Measurements from ENCODE around the gene PPARA.
"Not testable (repeated sequence)": the region's sequence is repeated elsewhere in the genome, so short reads cannot be mapped to it uniquely, and the experiment has no call there.

PPARA gene

DNA sequence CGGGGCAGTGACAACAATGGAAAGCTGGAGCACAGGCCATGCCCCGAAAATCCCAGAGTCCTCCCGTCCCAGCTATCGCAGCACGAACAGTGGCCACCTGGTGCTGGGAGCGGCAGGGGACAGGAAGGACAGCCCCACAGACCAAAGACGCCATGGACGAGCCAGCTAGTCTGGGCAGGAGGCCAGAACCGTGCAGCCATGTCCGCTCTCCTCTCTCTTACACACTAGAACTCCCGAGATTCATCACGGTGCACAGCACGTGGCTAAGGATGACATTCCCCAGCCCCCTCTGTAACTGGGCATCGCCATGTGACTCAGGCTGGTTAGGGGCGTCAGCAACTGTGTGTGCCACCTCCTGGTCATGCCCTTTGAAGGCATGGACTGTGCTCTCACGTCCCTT is 95.2 kb downstream of the PPARA start:
- DNase-seq (ENCODE audit: low spot score): no peak

DNA sequence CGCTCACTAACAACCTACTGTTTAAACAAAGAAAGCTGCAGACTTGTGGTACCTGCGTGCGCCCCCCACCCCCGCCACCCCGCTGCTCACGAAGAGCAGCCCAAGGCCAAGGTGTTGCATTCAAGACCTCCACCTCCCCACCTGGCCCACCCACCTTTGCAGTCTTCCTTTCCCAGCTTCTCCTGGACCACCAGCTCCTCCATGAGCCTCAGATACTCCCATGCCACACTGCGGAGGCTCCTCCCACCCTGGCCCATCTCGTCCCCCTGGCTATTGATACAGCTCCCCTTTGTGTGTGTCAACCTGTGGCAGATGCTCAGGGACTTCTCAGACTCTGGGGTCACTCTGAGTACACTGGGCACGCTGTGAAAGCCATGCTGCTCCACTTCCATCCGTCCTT is 95.9 kb downstream of the PPARA start:
- no peak for DNase-seq (ENCODE audit: low spot score)

DNA sequence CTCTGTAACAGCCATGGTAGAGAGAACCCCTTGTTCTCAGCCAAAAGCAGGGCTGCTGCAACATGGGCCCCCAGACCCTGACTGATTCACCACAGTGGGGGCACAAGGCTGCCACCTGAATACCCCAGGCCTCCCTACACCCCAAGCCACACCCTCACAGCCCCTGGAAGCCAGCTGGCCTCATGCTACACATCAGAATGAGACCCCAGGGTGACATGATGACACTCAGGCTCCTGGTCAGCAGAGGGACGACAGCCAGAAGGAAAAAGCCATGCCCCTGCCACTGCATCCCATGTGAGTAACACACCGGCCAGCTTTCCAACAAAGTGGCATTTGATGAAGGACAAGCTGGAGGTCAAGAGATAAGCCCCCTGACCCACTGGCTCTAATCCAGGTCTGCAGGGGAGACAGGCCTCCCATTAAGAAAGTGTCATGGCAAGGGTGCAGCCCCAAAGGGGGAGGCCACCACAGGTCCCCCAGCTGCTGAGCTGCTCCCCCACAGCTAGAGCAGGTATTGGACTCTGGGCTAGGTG is 97.2 kb downstream of the PPARA start:
- DNase-seq (ENCODE audit: low spot score): no peak

- DNase-seq (ENCODE audit: low spot score): peak; percentile 89
Measured at GRCh38 chr22:46250035-46250782, 99.9 kb downstream of the PPARA start, which contains the start of gene CDPF1. Gene CDPF1 (minus strand): TSS chr22:46250293. CDS start chr22:46248284, 2,009 bp downstream.

- no peak for DNase-seq (ENCODE audit: low spot score)
Measured at GRCh38 chr22:46250783-46251125, 100.4 kb downstream of the PPARA start.

- DNase-seq (ENCODE audit: low spot score): no peak
Measured at GRCh38 chr22:46251266-46251665, 100.9 kb downstream of the PPARA start.

GRCh38 chr22:46251816-46252380 is 101.6 kb downstream of the PPARA start:
- no peak for DNase-seq (ENCODE audit: low spot score)

DNA sequence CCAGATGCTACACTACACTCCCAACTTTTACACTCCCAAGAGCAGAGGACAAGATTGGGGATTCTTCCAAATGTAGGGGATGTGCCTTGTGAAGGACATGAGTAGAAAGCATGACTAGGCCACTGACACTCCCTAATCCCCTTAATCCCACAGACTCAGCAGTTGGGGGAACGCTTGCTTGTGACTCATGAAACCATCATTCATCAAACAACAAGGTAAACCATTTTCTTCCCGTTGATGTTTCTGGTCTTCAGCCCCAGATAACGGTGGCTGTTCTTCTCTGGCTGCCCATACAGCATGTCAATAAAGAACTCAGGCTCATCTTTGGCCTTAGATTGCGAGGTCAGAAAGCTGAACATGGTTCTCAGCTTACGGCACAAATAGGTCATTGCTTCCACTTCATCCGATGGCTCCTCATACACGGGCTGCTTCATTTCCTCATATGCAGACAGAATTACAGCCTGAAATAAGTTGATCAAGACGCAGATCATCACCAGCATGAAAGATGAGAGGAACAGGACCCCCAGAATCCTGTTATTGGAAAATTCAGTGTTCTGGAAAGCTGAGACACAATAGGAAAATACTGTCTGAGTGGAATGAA is 106.1 kb downstream of the PPARA start:
- DNase-seq (ENCODE audit: low spot score): no peak

GRCh38 chr22:46259374-46259773 is 109.0 kb downstream of the PPARA start:
- no peak for DNase-seq (ENCODE audit: low spot score)

DNA sequence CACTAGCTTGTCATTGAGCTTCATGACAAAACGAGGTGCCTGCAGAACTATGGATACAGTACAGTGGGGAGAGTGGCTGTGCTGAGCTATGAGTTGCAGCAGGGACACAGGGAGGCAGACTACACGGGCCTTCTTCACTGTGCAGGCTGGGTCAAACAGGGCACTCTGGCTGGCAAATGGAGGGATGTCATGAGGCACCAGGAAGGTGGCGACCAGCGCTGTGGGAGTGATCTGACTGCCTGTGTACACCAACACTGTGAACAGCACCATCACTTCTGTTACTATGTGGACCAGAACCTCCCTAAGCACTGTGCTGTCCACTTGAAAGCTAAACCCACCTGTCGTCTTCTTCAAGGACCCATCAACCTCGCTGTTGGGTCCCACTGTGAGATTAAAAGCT is 109.7 kb downstream of the PPARA start:
- DNase-seq (ENCODE audit: low spot score): no peak

DNA sequence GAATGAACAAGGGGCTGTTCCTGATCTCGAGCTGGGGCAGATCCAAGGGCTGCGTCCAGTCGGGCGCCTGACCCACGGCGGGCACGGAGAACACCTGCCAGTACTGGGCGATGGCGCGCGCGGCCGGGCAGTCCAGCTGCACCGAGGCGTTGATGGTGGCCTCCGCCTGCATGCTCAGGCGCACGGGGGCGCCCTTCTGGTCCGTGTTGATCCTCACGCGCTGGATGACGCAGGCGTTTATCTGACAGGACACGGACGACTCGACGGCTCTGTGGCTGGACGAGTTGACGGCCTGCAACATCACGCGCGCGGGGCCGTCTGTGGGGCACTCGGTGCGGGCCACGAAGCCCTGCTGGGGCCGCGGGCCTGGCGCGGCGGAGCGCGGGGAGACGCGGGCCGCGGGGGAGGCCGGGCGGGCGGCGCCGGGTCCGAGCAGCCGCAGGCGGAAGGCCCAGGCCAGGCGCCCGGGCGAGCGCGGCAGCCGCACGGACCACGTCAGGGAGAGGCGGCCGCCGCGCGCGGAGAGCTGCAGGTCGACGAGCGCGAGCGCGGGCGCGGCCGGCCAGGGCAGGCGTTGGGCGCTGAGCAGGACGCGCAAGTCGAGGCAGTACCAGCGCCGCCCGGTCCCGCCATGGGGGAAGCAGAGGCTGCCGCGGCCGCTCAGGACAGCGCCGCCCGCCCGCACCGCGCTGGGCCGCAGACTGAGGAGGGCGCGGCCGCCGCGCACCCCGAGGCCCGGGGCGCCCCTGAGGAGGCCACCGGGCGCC is 112.3 kb downstream of the PPARA start:
- no peak for DNase-seq (ENCODE audit: low spot score)

DNA sequence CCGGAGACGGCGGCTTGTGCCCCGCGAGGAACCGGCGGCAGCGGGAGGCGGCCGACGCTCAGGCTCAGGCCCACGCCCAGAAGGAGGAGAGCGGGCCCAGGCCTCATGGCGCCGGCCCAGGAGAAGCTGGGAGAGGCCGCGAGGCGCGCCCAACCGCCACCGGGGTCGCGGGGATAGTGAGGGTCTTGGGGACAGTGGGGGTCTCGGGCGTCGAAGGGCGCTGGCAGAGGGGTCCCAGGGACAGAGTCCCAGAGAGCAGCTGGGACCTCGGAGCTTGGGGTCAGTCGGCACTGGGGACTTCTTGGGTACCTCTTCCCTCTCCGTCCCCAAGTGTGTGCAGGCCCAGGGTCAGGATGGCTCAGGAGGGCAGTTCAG is 112.9 kb downstream of the PPARA start, which contains the start of gene PKDREJ:
Gene PKDREJ (minus strand): TSS at position 128 of the 375 bp plus-strand sequence. CDS start 21 bp downstream, at position 107.
- DNase-seq (ENCODE audit: low spot score): no peak

GRCh38 chr22:46264520-46264919 is 114.2 kb downstream of the PPARA start:
- not testable (repeated sequence) for DNase-seq (ENCODE audit: low spot score)

DNA sequence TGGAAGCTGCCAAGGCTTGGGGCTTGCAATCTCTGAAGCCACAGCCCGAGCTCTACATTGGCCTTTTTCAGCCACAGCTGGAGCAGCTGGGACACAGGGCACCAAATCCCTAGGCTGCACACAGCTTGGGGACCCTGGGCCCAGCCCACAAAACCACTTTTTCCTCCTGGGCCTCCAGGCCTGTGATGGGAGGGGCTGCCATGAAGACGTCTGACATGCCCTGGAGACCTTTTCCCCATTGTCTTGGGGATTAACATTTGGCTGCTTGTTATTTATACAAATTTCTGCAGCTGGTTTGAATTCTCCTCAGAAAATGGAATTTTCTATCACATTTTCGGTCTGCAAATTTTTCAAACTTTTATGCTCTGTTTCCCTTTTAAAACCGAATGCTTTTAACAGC is 115.3 kb downstream of the PPARA start:
- DNase-seq (ENCODE audit: low spot score): not testable (repeated sequence)

DNA sequence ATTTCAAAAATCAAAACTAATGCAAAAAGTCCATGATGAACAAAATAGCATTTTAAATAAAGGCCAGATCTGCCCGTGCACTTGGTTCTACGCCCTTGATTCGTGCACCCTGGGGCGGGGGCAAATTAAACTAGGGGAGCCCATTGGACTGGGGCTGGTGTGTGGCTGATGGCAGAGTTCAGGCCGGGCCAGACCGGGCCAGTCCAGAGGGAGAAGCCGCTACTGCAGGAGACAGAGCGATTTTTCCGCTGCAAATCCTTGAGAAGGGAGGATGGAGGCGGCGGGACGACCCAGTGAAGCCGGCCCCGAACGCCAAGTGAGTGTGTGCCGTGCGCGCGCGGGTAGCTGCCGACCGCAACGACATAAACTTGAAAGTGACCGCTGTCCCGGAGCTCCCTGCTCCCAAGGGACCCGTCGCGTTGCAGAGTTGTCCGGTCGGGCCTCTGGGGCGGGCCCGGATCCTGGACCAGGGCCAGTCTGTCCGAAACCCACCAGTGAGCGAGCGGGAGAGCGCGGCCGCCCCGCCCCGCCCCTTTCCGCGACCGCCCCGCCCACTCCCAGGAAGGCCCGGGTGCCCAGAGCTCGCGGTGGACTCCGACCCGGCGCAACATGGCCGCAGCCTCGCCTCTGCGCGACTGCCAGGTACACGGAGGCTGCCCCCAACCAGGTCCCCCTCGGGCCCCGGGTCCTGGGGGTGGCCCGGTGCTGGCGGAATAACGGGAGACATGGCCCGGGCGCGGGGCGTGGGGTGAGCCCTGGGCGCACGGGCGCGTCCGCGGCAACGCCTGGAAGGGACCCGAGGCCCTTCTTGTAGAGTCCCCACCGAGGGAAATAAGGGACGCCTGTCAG is 117.3 kb downstream of the PPARA start, which contains the start of gene TTC38:
Gene TTC38 (plus strand): TSS at position 578 of the 849 bp plus-strand sequence. CDS start 32 bp downstream, at position 610.
- peak; percentile 42 for DNase-seq (ENCODE audit: low spot score)

DNA sequence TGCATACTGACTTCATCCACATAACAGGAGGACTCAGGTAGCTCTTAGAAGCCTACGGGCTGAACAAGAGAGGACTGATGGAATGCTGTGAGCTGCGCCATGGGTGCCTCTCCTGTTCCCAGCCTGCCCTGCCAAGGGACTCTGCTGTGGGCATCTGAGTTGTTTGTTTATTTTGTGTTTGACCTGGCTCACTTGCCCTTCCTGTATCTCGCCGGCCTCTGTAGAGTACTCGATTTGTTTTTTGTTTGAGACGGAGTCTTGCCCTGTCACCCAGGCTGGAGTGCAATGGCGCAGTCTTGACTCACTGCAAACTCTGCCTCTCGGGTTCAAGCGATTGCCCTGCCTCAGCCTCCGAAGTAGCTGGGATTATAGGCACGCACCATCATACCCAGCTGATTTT is 119.2 kb downstream of the PPARA start:
- no peak for DNase-seq (ENCODE audit: low spot score)

GRCh38 chr22:46272196-46272595 is 121.9 kb downstream of the PPARA start:
- DNase-seq (ENCODE audit: low spot score): no peak

DNA sequence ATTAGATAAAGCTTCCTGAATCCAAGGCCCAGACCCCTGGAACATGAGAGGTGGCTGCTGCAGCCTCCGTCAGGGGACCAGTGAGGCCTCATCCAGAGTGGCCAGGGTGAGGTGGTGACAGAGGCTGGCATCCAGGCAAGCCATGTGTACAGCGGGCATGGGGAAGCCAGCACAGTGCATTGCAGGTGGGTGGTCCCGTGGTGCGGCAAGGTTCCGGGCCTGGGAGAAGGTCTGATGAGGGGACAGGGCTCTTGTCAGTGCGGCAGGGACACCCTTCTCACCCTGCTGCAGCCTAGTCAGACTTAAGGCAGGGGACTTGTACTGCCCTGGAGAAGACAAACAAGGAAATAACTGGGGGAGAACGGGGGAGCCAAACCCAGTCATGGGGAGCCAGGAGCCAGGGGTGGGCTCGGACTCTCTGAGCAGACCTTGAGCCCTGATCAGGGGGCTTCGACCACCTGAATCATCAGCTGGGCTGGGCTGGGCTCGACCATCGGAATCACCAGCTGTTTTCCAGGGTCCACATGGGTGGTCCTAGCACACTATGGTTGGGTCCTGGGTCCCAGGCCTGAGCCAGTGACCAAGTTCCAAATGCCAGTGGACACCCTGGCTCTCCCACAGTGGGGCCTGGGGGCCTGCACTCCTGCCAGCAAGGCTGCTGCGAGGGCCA is 122.6 kb downstream of the PPARA start:
- no peak for DNase-seq (ENCODE audit: low spot score)

GRCh38 chr22:46273432-46274148 is 123.3 kb downstream of the PPARA start:
- no peak for DNase-seq (ENCODE audit: low spot score)

GRCh38 chr22:46274381-46274780 is 124.1 kb downstream of the PPARA start:
- DNase-seq (ENCODE audit: low spot score): no peak
